GM19452 (cell line): ENCODE measurements around the gene STX12.
"Not testable (repeated sequence)": the region's sequence is repeated elsewhere in the genome, so short reads cannot be mapped to it uniquely, and the experiment has no call there.

Experiments
- ATAC-seq: cut with Tn5 transposase; IDR thresholded peaks from one replicate; pipeline ENCODE4 v1.9.1; 2021; ENCODE audit not compliant: unreplicated experiment

The STX12 gene

DNA sequence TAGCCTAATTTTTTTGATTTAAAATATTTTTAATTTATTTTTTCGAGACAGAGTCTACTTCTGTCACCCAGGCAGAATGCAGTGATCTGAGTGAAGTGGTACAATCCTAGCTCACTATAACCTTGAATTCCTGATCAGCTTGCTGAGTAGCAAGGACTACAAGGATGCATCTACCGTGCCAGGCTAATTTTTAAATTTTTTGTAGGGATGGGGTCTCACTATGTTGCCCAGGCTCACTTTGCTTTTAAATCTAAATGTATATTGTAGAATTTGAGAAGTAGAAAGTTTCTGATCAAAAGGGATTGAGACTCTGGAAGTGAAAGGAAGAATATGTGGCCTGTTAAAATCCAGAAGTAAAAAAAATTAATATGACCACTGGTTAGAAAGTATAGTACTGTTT, 1.6 kb downstream of the STX12 start:
- no peak for ATAC-seq

DNA sequence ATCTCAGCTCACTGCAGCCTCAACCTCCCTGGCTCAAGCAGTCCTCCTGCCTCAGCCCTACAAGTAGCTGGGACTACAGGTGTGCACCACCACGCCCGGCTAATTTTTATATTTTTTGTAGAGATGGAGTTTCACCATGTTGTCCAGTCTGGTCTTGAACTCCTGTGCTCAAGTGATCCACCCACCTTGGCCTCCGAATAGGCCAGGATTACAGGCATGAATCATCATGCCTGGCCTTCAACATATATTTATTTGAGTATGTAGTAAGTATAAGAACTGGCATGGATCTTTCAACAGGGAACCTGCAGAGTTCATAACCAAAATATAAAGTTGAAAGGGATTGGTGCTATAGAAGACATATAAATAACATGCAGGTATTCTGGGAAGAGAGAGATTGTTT, 2.3 kb downstream of the STX12 start:
- not testable (repeated sequence) for ATAC-seq

DNA sequence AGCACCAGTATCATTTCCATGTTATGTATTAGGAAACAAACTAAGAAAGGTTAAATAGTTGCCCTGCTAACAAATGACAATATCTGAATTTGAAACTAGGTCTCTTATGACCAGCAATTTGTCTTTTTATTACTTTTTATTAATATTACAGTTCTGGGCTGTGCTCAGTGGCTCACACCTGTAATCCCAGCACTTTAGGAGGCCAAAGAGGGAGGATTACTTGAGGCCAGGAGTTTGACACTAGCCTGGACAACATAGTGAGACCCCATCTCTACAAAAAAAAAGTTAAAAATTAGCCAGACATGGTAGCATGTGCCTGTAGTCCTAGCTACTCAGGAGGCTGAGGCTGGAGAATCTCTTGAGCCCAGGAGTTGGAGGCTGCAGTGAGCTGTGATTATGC, 3.3 kb downstream of the STX12 start:
- ATAC-seq = not testable (repeated sequence)

DNA sequence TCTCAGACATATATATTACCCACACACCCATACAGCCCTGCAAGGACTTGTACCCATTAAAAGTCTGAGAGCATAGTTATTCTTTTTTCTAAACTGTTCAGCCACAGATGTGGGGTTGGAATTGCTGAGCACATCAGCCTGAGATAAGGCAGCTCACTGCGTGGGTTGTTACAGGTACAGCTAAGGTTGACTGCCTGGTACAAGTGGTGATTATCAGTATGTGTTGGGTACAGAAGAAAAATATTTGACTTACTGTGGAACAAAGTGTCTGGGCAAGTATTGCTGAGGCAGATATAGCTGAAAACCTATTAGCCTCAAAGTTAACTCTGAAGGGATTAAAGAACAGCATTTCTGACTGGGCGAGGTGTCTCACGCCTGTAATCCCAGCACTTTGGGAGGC, 5.0 kb downstream of the STX12 start:
- ATAC-seq = no peak

DNA sequence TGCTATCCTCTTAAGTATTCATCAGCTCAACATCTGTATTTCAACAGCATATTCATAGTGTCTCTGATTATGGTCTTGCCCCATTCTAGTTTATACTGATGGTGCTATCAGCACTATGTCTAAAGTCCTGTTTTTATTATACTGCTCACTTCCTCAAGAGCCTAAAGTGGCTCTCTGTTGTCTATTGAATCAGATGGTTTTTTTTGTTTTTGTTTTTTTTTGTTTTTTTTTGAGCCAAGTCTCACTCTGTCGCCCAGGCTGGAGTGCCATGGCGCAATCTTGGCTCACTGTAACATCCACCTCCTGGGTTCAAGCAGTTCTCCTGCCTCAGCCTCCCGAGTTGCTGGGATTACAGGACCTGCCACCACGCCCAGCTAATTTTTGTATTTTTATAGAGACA, 6.1 kb downstream of the STX12 start:
- ATAC-seq = no peak

DNA sequence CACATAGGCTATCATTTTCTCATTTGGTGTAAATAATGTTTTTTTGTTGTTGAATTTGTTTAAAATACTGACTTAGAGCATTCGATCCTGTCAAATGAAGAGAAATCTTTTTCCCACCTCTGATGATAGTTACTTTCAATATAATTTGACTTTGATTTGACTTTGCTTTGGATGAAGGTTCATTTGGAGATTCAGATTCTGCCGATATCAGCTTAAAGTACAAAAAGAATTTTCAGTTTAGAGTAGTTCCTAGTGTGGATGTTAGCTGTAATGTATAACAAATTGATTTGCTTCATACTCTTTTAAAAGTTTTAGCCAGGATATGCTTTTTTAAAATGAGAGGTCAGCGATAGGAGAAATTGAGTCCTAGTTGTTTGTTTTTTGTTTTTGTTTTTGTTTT, 9.9 kb downstream of the STX12 start:
- ATAC-seq = no peak

DNA sequence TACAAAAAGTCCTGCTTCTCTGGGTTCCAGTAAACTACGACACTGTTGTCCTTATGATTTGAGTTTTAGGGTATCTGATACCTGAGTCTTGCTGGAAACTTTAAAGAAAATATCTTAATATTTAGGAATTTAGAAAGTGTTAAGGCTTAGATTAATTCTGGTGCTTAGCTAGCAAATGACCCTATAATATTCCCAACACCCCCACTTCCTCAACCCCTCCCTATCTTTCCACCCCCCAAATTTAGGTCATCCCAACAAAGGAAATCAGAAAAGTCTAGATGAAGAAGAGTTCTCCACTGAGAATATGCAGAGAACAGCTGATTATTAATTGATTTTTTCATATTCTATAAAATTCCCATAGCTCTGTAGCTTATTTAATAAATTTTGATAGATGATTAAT, 11.7 kb downstream of the STX12 start:
- ATAC-seq = no peak

DNA sequence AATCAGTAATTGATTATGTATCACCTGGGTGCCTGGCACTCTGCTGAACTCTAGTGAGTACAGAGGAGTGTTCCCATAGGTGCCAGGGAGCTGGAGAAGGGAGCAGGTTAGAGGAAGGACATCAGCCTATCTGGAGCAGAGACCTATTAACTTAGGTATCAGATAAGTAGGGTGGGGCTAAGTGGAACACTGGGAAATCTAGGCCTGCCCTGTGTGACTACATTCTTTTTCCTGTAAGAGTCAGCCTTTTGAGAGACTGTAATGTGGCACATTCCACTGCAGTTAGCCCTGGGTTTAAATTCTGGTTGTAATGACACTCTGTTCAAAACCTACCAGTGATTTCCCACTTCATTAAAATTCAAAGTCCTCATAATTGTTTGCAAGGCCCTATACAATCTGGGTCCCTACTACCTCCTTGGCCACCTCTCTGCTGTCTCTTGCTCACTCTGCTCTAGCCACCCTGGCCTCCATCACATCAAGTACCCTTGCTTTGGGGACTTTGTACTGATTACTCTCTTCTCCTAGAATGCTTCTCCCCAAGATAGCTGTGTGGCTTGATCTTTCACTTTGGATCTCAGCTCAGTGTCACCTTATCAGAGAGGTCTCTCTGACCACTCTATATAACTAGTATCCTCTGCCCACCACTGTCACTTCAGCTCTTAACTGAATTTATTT, 12.9 kb downstream of the STX12 start:
- ATAC-seq = no peak

DNA sequence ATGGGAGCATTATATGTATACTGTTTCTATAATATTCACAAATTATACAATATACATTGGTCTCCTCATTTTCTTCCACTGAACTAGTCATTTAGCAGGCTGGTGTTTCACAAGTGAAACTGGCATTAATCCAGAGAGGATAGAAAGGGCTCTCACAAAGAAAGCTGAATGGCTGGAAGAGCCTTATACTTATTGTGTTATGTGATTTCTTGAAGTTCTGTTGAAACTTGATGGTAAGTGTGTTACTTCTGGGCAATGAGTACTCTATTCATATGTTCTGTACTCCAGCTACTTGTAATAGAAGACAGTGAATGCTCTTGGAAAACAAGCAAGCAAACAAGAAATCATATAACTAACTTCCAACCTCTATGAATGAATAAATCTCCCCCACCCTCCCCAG, 14.9 kb downstream of the STX12 start:
- no peak for ATAC-seq

DNA sequence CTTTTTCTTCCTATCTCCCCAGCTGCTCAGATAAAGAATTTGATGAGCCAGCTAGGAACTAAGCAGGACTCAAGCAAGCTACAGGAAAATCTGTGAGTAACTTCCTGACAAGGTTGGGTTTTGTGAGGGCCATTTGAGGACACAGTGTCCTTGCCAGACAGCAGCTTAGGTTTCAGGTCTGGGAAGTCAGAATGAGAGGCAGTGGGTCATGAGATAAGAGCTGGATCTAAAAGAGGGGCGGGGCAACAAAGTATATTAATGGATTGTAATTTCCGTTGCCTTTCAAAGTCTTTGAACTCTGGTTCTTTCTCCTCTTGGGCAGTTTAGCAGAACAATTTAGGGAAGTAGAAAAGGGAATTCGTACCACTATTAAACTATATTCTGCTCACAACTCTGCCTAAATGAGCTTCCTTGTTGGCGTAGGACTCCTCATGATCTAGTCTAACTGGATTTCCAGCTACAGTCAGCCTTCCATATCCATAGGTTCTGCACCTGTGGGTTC, 16.6 kb downstream of the STX12 start:
- no peak for ATAC-seq

DNA sequence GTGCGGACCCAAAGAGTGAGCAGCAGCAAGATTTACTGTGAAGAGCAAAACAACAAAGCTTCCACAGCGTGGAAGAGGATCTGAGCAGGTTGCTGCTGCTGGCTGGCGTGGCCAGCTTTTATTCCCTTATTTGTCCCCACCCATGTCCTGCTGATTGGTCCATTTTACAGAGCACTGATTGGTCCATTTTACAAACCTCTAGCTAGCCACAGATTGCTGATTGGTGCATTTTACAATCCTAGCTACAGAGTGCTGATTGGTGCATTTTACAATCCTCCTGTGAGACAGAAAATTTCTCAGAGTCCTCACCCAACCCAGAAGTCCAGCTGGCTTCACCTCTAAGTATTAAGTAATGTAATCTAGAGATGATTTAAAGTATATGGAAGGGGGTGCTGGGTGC, 17.3 kb downstream of the STX12 start:
- ATAC-seq = not testable (repeated sequence)

DNA sequence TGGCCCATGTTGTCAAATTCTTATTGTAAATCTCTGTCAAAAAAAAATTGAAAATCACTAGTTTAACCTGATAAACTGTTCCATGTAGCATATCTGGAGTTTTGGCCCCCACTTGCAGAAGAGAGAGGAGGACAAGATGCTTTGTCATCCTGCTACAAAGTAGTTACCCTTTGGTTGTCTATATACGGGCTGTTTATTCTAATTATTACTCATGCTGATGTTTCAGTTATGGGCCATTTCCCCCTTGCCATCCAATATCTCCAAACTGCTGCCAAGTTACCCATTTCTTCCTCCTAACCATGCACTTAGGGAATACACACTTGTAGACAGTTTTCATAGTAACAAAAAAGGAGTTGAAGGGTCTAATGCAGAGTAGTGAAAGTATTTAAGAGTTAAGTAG, 22.6 kb downstream of the STX12 start:
- ATAC-seq = no peak

DNA sequence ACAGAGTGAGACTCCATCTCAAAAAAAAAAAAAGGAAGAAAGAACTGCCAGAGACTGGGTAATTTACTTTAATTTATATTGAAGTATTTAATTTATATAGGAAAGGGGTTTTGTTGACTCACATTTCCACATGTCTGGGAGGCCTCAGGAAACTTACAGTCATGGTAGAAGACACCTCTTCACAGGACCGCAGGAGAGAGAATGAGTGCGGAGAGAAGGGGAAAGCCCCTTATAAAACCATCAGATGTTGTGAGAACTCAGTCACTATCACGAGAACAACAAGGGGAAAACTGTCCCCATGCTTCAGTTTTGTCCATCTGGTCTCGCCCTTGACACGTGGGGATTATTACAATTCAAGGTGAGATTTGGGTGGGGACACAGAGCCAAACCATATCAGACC, 31.8 kb downstream of the STX12 start:
- ATAC-seq = no peak

DNA sequence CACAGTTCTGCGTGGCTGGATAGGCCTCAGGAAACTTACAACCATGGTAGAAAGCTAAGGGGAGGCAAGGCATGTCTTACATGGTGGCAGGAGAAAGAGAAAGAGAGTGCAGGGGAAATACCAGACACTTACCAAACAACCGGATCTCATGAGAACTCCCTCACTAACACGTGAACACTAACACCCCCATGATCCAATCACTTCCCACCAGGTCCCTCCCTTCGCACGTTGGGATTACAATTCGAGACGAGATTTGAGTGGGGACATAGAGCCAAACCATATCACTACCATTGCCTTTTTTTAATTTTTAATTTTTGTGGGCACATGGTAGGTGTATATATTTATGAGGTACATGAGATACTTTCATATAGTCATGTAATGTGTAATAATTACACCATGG, 33.7 kb downstream of the STX12 start:
- no peak for ATAC-seq

DNA sequence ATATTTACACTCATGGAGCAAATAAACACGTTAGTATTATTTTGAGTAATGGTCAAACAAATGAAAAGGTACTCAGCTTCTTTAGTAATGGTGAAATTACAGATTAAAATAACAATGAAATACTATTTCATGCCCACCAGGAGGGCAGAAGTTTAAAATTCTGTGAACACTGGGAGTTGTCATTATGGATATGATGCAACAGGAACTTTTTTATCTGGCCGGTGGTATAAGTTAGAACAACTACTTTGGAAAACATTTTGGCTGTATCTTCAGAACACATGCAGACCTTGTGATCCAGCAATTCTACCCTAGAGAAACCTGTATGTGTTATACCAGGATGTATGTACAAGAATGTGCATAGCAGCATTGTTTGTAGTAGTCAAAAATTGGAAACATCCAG, 34.4 kb downstream of the STX12 start:
- no peak for ATAC-seq

DNA sequence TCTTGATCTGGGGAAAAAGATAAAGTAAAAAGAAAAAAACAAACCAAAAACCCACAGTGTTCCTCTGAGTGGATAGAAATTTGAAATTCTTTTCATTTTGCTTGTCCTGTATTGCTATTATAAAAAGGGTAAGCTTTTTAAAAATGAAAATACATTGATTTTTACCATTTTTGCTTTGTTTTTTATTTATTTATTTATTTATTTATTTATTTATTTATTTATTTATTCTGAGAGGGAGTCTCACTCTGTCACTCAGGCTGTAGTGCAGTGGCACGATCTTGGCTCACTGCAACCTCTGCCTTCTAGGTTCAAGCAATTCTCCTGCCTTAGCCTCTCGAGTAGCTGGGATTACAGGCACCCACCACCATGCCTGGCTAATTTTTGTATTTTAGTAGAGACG, 35.1 kb downstream of the STX12 start:
- ATAC-seq = not testable (repeated sequence)

DNA sequence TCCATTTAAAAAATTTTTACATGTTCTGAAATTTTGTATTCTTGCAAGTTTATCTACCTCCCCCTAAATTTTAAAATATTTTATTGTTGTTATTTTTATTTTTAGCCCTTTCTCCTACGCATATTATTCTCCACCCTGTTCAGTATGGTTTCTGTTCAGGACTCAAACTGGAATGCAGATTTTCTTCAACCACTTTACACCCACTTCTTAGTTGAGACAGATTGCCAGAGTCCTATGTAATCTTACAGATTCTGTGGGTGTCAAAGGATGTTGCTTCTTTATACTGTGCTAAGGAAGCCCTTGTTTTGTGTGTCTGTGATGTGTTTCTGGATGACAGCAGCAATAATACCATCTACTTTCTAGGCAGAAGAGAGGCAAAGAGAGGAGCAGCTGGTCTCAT, 36.9 kb downstream of the STX12 start:
- no peak for ATAC-seq

DNA sequence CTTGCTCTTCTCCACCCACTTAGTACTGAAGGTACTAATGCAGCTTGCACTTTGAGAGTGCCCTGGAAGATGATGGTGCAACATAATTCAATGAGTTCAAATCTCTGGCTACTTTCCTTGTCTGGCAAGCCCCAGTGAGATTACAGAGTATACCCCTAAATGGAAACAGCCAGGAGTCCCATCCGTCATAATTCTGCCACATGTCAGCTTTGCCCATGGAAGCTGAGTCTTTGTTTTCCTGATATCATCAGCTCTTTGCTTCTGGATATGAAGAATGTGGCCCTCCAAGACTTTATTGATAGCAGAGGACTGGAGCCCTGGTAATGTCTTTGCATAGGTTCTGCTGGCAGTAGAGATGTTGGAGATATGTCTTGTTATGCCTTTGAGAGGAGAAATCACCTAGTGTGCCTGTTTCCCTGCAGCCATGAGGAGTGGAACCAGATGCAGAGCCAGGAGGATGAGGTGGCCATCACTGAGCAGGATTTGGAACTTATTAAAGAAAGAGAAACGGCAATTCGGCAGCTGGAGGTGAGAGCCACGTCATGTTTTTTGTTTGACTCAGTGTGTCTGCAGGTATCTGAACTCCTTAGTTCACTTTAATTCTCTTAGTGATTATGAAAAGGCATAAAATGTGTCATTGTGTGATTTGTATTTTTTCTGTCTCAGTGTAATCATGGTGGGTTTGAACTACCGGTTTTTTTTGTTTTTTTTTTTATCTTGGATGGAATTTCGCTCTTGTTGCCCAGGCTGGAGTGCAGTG, 38.9 kb downstream of the STX12 start:
- ATAC-seq = no peak

DNA sequence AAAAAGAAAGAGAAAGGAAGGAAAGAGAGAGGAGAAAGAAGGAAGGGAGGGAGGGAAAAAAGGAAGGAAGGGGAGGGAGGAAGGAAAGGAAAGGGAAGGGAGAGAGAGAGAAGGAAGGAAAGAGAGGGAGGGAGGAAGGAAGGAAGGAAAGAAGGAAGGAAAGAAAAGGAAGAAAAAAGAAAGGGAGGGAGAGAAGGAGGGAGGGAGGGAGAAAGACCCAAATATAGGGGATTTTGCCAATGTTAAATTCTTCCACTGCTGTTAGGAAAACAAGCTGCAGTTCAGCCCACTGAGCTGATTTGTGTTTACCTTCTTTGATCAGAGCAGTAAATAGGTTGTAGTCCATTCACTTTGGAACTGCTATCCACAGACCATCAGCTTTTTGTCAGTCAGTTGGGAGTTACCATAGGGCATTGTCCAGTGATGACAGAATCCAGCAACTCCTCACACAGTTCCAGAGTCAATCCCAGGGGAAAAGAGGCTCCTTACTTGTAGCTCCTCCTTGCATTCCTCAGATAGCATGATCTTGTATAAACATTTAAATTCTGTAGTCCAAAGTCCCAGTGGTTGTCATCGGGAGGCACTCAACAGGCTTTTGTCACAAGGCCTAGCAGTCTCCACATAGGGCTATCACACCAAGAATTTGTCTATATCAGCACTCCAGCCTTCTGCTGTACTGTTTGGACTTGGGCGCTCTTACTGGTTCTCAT, 44.1 kb downstream of the STX12 start:
- no peak for ATAC-seq

DNA sequence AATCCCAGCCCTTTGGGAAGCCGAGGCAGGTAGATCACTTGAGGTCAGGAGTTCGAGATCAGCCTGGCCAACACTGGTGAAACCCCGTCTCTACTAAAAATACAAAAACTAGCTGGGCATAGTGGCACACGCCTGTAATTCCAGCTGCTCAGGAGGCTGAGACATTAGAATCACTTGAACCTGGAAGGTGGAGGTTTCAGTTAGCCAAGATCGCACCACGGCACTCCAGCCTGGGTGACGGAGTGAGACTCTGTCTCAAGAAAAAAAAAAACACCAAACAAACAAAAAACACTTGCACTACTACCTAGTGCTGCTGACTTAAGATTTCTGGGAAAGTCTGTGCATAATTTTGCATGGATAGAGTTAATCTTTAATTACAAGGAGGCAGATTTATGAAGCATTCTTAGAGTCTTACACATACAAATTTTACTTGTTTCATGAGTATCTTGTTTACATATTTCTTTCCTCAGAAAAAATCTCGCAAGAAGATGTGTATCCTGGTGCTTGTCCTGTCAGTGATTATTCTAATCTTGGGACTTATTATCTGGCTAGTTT, 48.8 kb downstream of the STX12 start:
- ATAC-seq = no peak

DNA sequence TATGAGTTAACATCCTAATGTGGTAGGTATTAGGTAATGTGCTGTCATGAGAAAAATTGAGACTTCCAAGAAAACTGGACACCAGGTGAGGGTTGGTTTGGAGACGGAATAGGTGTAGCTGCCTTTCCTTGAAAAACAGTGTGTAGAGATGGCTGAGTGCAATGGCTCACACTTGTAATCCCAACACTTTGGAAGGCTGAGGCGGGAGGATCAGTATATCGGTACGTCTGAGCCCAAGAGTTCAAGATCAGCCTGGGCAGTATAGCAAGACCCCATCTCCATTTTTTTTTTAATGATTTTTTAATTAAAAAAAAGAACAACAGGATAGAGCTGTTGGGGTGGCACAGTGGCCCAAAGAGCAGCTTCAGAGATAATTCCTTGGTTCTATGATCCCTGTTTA, 50.8 kb downstream of the STX12 start:
- ATAC-seq = no peak

DNA sequence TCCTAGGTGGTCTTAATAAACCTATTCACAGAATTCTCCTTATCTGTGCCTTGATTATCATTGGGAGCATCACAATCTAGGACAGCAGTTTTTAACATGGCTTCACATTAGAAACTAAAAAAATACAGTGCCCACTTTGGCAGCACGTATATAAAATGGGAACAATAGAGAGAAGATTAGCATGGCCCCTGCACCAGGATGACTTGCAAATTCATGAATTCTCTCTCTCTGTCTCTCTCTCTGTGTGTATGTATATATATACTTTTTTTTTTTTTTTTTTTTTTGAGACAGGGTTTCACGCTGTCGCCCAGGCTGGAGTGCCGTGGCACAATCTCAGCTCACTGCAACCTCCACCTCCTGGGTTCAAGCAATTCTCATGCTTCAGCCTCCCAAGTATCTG, 51.4 kb downstream of the STX12 start:
- no peak for ATAC-seq
